ENCODE measurements around the gene G6PD. TPM values are rescaled to one million over a fixed set of nuclear protein-coding genes. Genes with fewer than 3 reads are reported as not detected.
A peak's percentile ranks its signal among the peaks of the same experiment; 100 is the strongest.

The G6PD gene
- total and polyA plus RNA-seq, 2 of the 4 experiments (the other 2 are of a cell fraction) = 77.1 to 213 TPM

DNA sequence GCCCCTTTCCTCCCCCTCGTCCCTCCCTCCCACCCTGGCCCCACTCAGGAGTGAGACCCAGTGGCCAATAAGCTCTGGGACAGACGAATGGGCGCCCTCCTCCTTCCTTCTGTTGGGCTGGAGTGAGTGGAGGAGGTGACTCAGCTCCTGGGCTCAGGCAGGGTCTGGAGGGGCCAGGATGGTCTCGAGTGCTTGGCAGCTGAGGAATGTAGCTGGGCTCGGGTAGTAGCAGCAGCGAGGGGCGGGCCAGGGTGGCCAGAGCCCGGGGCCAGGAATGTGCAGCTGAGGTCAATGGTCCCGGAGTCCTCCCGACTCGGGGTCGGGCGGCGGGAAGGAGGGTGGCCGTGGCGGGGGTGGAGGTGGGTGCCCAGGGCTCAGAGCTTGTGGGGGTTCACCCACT, 15.0 kb downstream of the G6PD start:
- no peak overlapping the region for H4K8ac ChIP-seq (ENCODE audit: low read depth in 2 of 2, low read length in 2 of 2)
- dilution Hi-C loops (cut with HindIII; ENCODE audit: low sequenced_read_pairs, unreplicated experiment) (no loop called here), in situ Hi-C loops (cut with MboI; ENCODE audit: low sequenced_read_pairs) (loop anchor here (25.0 kb wide), 1 partner anchor 1569 kb away; no protein-coding TSS in a partner anchor), intact Hi-C loops (cut with micrococcal nuclease) (loop anchor here (5.0 kb wide), 2 partner anchors 119 to 159 kb away; partner anchors contain the start of genes FLNA and TAFAZZIN)
- H2AK9ac ChIP-seq (replicated peaks; ENCODE audit: low read depth, low read length, poor library complexity) = no peak overlapping the region
- H3K4ac ChIP-seq (ENCODE audit: low read depth, low read length) = peak overlapping the region; percentile 51; the same call in 1 of the 2 replicates
- ATAC-seq (ENCODE audit: low read depth) (peak; percentile 55), DNase-seq (peak; percentile 56)
- TF ChIP-seq MAZ (IDR thresholded peaks at IDR 0.05; ENCODE audit: borderline replicate concordance, low read depth, low read length) = peak; percentile 12; the same call in 1 of the 2 replicates
- TF ChIP-seq, protein P1, sequence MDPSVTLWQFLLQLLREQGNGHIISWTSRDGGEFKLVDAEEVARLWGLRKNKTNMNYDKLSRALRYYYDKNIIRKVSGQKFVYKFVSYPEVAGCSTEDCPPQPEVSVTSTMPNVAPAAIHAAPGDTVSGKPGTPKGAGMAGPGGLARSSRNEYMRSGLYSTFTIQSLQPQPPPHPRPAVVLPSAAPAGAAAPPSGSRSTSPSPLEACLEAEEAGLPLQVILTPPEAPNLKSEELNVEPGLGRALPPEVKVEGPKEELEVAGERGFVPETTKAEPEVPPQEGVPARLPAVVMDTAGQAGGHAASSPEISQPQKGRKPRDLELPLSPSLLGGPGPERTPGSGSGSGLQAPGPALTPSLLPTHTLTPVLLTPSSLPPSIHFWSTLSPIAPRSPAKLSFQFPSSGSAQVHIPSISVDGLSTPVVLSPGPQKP (IDR thresholded peaks at IDR 0.05; ENCODE audit: borderline replicate concordance, low read depth, low read length) = no peak
- TF ChIP-seq, protein P2, sequence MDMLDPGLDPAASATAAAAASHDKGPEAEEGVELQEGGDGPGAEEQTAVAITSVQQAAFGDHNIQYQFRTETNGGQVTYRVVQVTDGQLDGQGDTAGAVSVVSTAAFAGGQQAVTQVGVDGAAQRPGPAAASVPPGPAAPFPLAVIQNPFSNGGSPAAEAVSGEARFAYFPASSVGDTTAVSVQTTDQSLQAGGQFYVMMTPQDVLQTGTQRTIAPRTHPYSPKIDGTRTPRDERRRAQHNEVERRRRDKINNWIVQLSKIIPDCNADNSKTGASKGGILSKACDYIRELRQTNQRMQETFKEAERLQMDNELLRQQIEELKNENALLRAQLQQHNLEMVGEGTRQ (IDR thresholded peaks at IDR 0.05; ENCODE audit: low read depth, low read length) = no peak
- no peak overlapping the region for H3K9ac ChIP-seq (ENCODE audit: low read depth, low read length)
- H3K9me1 ChIP-seq (ENCODE audit: insufficient read depth, low read length) = 0 out of 2 replicates have a peak, but pooled peaks cover 2% of the 10 kb centered on the region
- BruUV-seq (replicated peaks) = no TSS peak
- no peak overlapping the region for H3K56ac ChIP-seq (ENCODE audit: extremely low read depth, insufficient read depth, low read length)
- POLR2A ChIA-PET (ENCODE audit: unreplicated experiment) = interaction anchor here (1.0 kb wide), 1 partner anchor 132 kb away, joined by 3 read pairs; no protein-coding TSS in a partner anchor
- no peak overlapping the region for H3K18ac ChIP-seq (ENCODE audit: low read depth, low read length)
- no peak overlapping the region for H2BK5ac ChIP-seq (ENCODE audit: low read depth, low read length, poor library complexity, severe bottlenecking)
- no peak overlapping the region for H3K4me2 ChIP-seq (ENCODE audit: low read depth, low read length)
- CTCF ChIA-PET = no interaction called here
- H2AK5ac ChIP-seq (ENCODE audit: low read depth, low read length) = no peak overlapping the region
- 60% methylated on average over 1 of the region's 16 CpGs; no CpG with 5 or more reads in 1 of the 2 experiments for WGBS, 2 experiments (ENCODE audit: extremely low coverage in 2 of 2, insufficient read length in 1 of 2)
- H3K36me3 ChIP-seq (ENCODE audit: control insufficient read depth, insufficient read depth, low read length) = peaks cover 49% of the 10 kb centered on the region
- no peaks in the 10 kb centered on the region for H3K27me3 ChIP-seq (ENCODE audit: control insufficient read depth, insufficient read depth, low read length)
- H3K4me3 ChIP-seq (ENCODE audit: insufficient read depth, low read depth, low read length) = no peak overlapping the region
- no peak overlapping the region for H2BK20ac ChIP-seq (ENCODE audit: low read depth, low read length)
- no peak overlapping the region for H2AFZ ChIP-seq (replicated peaks; ENCODE audit: low read length, poor library complexity)
- peaks cover 13% of the 10 kb centered on the region for H3K4me1 ChIP-seq (ENCODE audit: control insufficient read depth, insufficient read depth, low read length)
- H3K14ac ChIP-seq (replicated peaks; ENCODE audit: low read depth, low read length) = no peak overlapping the region
- no peak overlapping the region for H3K23ac ChIP-seq (ENCODE audit: low read depth, low read length)
- peaks cover 12% of the 10 kb centered on the region for H4K20me1 ChIP-seq (ENCODE audit: insufficient read depth, low read length)
- no peak overlapping the region for H4K91ac ChIP-seq (ENCODE audit: insufficient read depth, low read depth, low read length)
- no peak overlapping the region for H2BK120ac ChIP-seq (ENCODE audit: low read depth, low read length)
- H3K79me1 ChIP-seq (ENCODE audit: low read depth in 1 of 2, low read length in 2 of 2) = peaks cover 0 to 14% of the 10 kb centered on the region in 2 experiments; a peak in 2 of 4 replicates
- no peak overlapping the region for H2BK15ac ChIP-seq (ENCODE audit: low read depth, low read length)
- no peaks in the 10 kb centered on the region for H3K9me3 ChIP-seq (ENCODE audit: control insufficient read depth, insufficient read depth, low read length)
- H3K27ac ChIP-seq (ENCODE audit: insufficient read depth, low read length) = peak overlapping the region; percentile 31; the same call in 1 of the 2 replicates
- no peak overlapping the region for H4K5ac ChIP-seq (ENCODE audit: low read depth, low read length)
